Testis (tissue), 2 donors: ENCODE measurements around the gene TSHZ3.

ENCODE experiments used
- CTCF ChIP-seq, 3 experiments: fragments of 450-650 bp in 2 of 3; fragments of 200-600 bp in 1 of 3; sonication (generic) in 1 of 3; IDR thresholded peaks; one replicate each; pipeline ENCODE4 v1.5.1; 2016 to 2019; ENCODE audit warnings: antibody characterized with exemption in 3 of 3, mild to moderate bottlenecking in 2 of 3, moderate library complexity in 1 of 3
- POLR2A ChIP-seq: fragments of 450-650 bp; IDR thresholded peaks from one replicate; pipeline ENCODE4 v1.6.1; 2017; ENCODE audit warnings: antibody characterized with exemption, mild to moderate bottlenecking, moderate library complexity

GRCh38 chr19:31226151-31226935, 122.9 kb downstream of the TSHZ3 start:
- TF ChIP-seq CTCF (IDR thresholded peaks at IDR 0.05), result no peak
- TF ChIP-seq POLR2A, result no peak
